ENCODE results near the gene SDF4.

DNA sequence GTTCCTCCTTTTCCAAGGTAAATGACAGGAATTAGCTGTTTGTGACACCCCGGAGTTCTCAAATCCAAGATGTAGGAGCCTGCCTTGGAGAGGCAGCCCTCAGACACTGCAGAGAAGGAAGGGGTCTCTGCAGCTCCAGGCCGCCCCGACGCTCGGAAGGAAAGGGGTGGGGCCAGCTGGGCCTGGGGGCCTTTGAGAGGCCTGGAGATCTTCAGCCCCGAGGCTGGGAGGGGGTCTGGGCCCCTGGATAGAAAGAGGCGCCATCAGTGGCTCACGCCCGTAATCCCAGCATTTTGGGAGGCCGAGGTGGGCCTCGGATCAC, 24.3 kb downstream of the SDF4 start:
- TF ChIP-seq, protein P1, sequence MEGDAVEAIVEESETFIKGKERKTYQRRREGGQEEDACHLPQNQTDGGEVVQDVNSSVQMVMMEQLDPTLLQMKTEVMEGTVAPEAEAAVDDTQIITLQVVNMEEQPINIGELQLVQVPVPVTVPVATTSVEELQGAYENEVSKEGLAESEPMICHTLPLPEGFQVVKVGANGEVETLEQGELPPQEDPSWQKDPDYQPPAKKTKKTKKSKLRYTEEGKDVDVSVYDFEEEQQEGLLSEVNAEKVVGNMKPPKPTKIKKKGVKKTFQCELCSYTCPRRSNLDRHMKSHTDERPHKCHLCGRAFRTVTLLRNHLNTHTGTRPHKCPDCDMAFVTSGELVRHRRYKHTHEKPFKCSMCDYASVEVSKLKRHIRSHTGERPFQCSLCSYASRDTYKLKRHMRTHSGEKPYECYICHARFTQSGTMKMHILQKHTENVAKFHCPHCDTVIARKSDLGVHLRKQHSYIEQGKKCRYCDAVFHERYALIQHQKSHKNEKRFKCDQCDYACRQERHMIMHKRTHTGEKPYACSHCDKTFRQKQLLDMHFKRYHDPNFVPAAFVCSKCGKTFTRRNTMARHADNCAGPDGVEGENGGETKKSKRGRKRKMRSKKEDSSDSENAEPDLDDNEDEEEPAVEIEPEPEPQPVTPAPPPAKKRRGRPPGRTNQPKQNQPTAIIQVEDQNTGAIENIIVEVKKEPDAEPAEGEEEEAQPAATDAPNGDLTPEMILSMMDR (IDR thresholded peaks at IDR 0.05), result no peak
- no peak for TF ChIP-seq POLR2AphosphoS5 (IDR thresholded peaks at IDR 0.05)
